Endothelial cell of umbilical vein (primary cell): ENCODE results near the gene TCIRG1. TPM values are rescaled to one million over a fixed set of nuclear protein-coding genes. Genes with fewer than 3 reads are reported as not detected.

Source experiments
- BruUV-seq: library from RNA; stranded (reverse); fragments of 400-500 nt; replicated peaks from 2 replicates; lab custom pipeline; 2021; lab: Mats Ljungman, UMichigan
- CTCF ChIA-PET: fragments of 300-600, 350-600 bp; sonication (Branson Sonifier 250); formaldehyde crosslinking; loops from one replicate; lab custom pipeline; 2021; ENCODE audit warnings: antibody characterized with exemption, inconsistent platforms; lab: Charles Lee
- POLR2A ChIA-PET: fragments of 300-600, 350-600 bp; sonication (Branson Sonifier 250); formaldehyde crosslinking; loops from one replicate; lab custom pipeline; 2021; ENCODE audit warnings: antibody characterized with exemption, inconsistent platforms; lab: Charles Lee
- DNase-seq: peaks from one replicate; pipeline ENCODE4 v3.0.0-alpha.2; 2011; ENCODE audit warnings: low read depth, low spot score
- FAIRE-seq: peaks from 2 replicates; lab custom pipeline; 2011; peaks lifted over from hg19 to GRCh38; lab: Jason Lieb, UNC
- H2AFZ ChIP-seq: 2 replicates; pipeline ENCODE4 v1.6.0; 2012; ENCODE audit warnings: low read depth, low read length, control low read depth, inconsistent platforms
- H3K27ac ChIP-seq: 2 replicates; pipeline ENCODE4 v1.5.1; 2011; ENCODE audit warnings: low read depth, mild to moderate bottlenecking, control low read depth, low read length, moderate library complexity; ENCODE audit not compliant: insufficient read depth
- H3K27me3 ChIP-seq, 2 experiments: 2 replicates each; pipeline versions ENCODE4 v1.6.0 to v1.6.1; 2011; ENCODE audit warnings: low read length in 2 of 2, mixed read lengths in 1 of 2; ENCODE audit not compliant: control insufficient read depth in 2 of 2, insufficient read depth in 2 of 2
- H3K36me3 ChIP-seq, 2 experiments: 2 replicates in 1 of 2; 3 replicates in 1 of 2; pipeline ENCODE4 v1.5.1; 2011; ENCODE audit warnings: low read length in 2 of 2, mild to moderate bottlenecking in 1 of 2, moderate library complexity in 1 of 2; ENCODE audit not compliant: control insufficient read depth in 2 of 2, insufficient read depth in 2 of 2; ENCODE audit errors: extremely low read depth in 1 of 2
- H3K4me1 ChIP-seq: 3 replicates; pipeline ENCODE4 v1.5.1; 2011; ENCODE audit warnings: mild to moderate bottlenecking, low read length; ENCODE audit not compliant: control insufficient read depth, insufficient read depth; ENCODE audit errors: extremely low read depth
- H3K4me2 ChIP-seq: 2 replicates; pipeline ENCODE4 v1.6.1; 2011; ENCODE audit warnings: low read length, control low read depth, mixed read lengths; ENCODE audit not compliant: insufficient read depth
- H3K4me3 ChIP-seq, 3 experiments: fragments of 200-600 bp in 1 of 3; sonication (generic), shearing (Covaris generic) in 1 of 3; replicated peaks in 1 of 3; 2 replicates each; pipeline ENCODE4 v1.5.1; 2011 to 2016; ENCODE audit warnings: control low read depth in 3 of 3, low read length in 3 of 3, mild to moderate bottlenecking in 2 of 3, inconsistent platforms in 1 of 3, low read depth in 1 of 3, moderate library complexity in 1 of 3; ENCODE audit not compliant: insufficient read depth in 1 of 3
- H3K79me2 ChIP-seq: 2 replicates; pipeline ENCODE4 v1.6.0; 2012; ENCODE audit warnings: low read length, inconsistent platforms; ENCODE audit not compliant: control insufficient read depth, insufficient read depth
- H3K9ac ChIP-seq: replicated peaks from 2 replicates; pipeline ENCODE3; 2011; ENCODE audit warnings: low read length, control low read depth; ENCODE audit not compliant: insufficient read depth; ENCODE audit errors: extremely low read depth
- H3K9me1 ChIP-seq: replicated peaks from 3 replicates; pipeline ENCODE4 v1.6.0; 2011; ENCODE audit warnings: mild to moderate bottlenecking, low read length; ENCODE audit not compliant: control insufficient read depth, insufficient read depth; ENCODE audit errors: extremely low read depth
- H3K9me3 ChIP-seq: replicated peaks from 2 replicates; pipeline ENCODE4 v1.5.1; 2012; ENCODE audit warnings: low read length, inconsistent platforms; ENCODE audit not compliant: control insufficient read depth, insufficient read depth
- H4K20me1 ChIP-seq: replicated peaks from 2 replicates; pipeline ENCODE3; 2011; ENCODE audit warnings: mild to moderate bottlenecking, low read length; ENCODE audit not compliant: control insufficient read depth, insufficient read depth; ENCODE audit errors: extremely low read depth
- EZH2 ChIP-seq: IDR thresholded peaks from 2 replicates; pipeline ENCODE4 v1.6.1; 2012; ENCODE audit warnings: borderline replicate concordance, low read depth, mild to moderate bottlenecking, moderate library complexity, low read length, inconsistent platforms; ENCODE audit not compliant: severe bottlenecking
- FOS ChIP-seq: IDR thresholded peaks from 2 replicates; pipeline ENCODE4 v1.6.1; 2011; ENCODE audit warnings: mild to moderate bottlenecking, low read length, moderate library complexity, borderline replicate concordance; ENCODE audit not compliant: insufficient read depth
- GATA2 ChIP-seq: IDR thresholded peaks from 2 replicates; pipeline ENCODE4 v1.7.0; 2011; ENCODE audit warnings: low read depth, mild to moderate bottlenecking, moderate library complexity, mixed read lengths, low read length; ENCODE audit not compliant: insufficient read length, insufficient read depth
- JUN ChIP-seq: IDR thresholded peaks from 2 replicates; pipeline ENCODE4 v1.6.1; 2011; ENCODE audit warnings: borderline replicate concordance, low read depth; ENCODE audit not compliant: insufficient read length, insufficient read depth
- MYC ChIP-seq: IDR thresholded peaks from one replicate; pipeline ENCODE4 v1.6.1; 2011; ENCODE audit warnings: mild to moderate bottlenecking, low read depth, low read length
- POLR2A ChIP-seq: IDR thresholded peaks from 2 replicates; pipeline ENCODE4 v1.6.1; 2012; ENCODE audit warnings: low read depth, mild to moderate bottlenecking, control low read depth, low read length
- POLR2AphosphoS5 ChIP-seq: IDR thresholded peaks from 2 replicates; pipeline ENCODE4 v1.6.1; 2012; ENCODE audit warnings: low read depth, mild to moderate bottlenecking, control low read depth, low read length, moderate library complexity; ENCODE audit not compliant: insufficient read depth
- dilution Hi-C: fragments of 300-500 bp; cut with MboI; formaldehyde crosslinking; loops from one replicate; pipeline ENCODE4 v1.15.0; 2019; ENCODE audit warnings: low sequenced_read_pairs; ENCODE audit not compliant: extremely low pct_ligation_motif_present
- intact Hi-C: fragments of 100-400 bp; cut with micrococcal nuclease; formaldehyde crosslinking; loops from one replicate; pipeline ENCODE4 v1.10.0; 2022
- polyA plus RNA-seq, 4 experiments: library from polyadenylated mRNA; depleted of rRNA in 3 of 4; stranded (reverse) in 3 of 4; unstranded in 1 of 4; fragments of >200 nt; gene quantifications; 2 replicates each; pipeline versions ENCODE4 v1.2.1 to v1.2.3, GENCODE V29; 2011 to 2012; ENCODE audit warnings: missing spikeins in 1 of 4
- total RNA-seq: library from RNA; stranded (reverse); gene quantifications from 2 replicates; pipeline ENCODE4 v1.2.3, GENCODE V29; 2021
- TF ChIP-seq, protein P1 (sequence below), 2 donors: IDR thresholded peaks; 1 replicate in 1 of 2; 2 replicates in 1 of 2; pipeline ENCODE4 v1.5.1; 2011; ENCODE audit warnings: low read length in 2 of 2, mild to moderate bottlenecking in 2 of 2, moderate library complexity in 2 of 2, control low read depth in 1 of 2, inconsistent platforms in 1 of 2, low read depth in 1 of 2; ENCODE audit not compliant: insufficient read depth in 1 of 2; ENCODE audit errors: extremely low read depth in 1 of 2
- TF ChIP-seq, protein P2 (sequence below): IDR thresholded peaks from 2 replicates; pipeline ENCODE4 v1.6.1; 2011; ENCODE audit not compliant: insufficient read depth, insufficient read length

TCIRG1 gene
- total and polyA plus RNA-seq, 2 donors (not counting 3 experiments of a cell fraction or from before 2014, with no cell fraction given) = 134 to 183 TPM

DNA sequence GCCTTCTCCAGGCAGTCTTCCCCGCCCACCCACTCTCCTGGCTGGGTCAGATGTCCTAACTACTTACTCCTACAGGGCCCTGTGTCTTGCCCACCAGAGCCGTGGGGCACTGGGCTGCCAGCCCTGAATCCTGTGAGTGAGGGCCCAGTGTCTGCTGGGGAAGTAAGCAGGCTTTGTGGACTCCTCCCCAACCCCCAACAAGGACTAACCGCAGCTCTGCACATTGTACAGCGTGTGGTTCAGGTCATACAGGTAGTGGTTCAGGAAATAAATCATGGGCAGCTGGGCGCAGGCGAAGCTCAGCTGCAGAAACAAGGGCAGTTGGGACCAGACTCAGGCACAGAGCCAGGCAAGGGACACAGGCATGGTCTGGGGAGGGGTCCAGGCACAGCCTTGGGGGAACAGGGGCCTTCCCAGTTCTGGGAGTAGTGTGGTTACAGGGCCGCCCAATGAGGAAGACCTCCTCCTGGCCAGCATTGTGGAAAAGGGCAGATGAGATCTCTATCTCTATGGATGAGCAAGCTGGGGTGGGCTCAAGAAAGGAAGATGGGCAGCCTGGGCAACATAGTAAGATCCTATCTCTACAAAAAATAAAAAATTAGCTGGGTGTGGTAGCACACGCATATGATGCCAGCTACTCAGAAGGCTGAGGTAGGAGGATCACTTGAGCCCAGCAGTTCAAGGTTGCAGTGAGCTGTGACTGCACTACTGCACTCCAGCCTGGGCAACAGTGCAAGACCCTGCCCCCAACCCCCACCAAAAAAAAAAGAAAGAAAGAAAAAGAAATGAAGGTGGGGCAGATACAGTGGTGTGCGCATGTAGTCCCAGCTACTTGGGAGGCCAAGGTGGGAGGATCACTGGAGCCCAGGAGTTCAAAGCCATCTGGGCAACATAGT, 40.4 kb upstream of the TCIRG1 start:
- POLR2A ChIA-PET = no interaction called here
- Histone ChIP-seq H4K20me1 (no peaks in the 10 kb centered on the region), H3K9me1 (no peaks in the 10 kb centered on the region), H3K9me3 (no peaks in the 10 kb centered on the region), H3K79me2 (no peaks in the 10 kb centered on the region), H3K9ac (no peak overlapping the region), H3K27me3 (no peaks in the 10 kb centered on the region), H3K27ac (no peak overlapping the region), H3K4me3 (no peak overlapping the region), H3K4me1 (no peaks in the 10 kb centered on the region), H2AFZ (no peak overlapping the region), H3K4me2 (no peak overlapping the region), H3K36me3 (no peaks in the 10 kb centered on the region)
- CTCF ChIA-PET = no interaction called here
- intact Hi-C loops = no loop called here
- DNase-seq (no peak), FAIRE-seq (no peak)
- dilution Hi-C loops = no loop called here
- BruUV-seq = no TSS peak
- no peak for TF ChIP-seq JUN
- no peak for TF ChIP-seq GATA2
- no peak for TF ChIP-seq EZH2
- TF ChIP-seq, protein P1, sequence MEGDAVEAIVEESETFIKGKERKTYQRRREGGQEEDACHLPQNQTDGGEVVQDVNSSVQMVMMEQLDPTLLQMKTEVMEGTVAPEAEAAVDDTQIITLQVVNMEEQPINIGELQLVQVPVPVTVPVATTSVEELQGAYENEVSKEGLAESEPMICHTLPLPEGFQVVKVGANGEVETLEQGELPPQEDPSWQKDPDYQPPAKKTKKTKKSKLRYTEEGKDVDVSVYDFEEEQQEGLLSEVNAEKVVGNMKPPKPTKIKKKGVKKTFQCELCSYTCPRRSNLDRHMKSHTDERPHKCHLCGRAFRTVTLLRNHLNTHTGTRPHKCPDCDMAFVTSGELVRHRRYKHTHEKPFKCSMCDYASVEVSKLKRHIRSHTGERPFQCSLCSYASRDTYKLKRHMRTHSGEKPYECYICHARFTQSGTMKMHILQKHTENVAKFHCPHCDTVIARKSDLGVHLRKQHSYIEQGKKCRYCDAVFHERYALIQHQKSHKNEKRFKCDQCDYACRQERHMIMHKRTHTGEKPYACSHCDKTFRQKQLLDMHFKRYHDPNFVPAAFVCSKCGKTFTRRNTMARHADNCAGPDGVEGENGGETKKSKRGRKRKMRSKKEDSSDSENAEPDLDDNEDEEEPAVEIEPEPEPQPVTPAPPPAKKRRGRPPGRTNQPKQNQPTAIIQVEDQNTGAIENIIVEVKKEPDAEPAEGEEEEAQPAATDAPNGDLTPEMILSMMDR (IDR thresholded peaks at IDR 0.05; ENCODE audit: extremely low read depth in 1 of 2, insufficient read depth in 1 of 2, low read depth in 1 of 2, low read length in 2 of 2) = no peak
- no peak for TF ChIP-seq POLR2A
- TF ChIP-seq FOS = no peak
- TF ChIP-seq, protein P2, sequence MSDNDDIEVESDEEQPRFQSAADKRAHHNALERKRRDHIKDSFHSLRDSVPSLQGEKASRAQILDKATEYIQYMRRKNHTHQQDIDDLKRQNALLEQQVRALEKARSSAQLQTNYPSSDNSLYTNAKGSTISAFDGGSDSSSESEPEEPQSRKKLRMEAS = no peak
- TF ChIP-seq POLR2AphosphoS5 = no peak
- no peak for TF ChIP-seq MYC
